GM19467 (cell line): Measurements from ENCODE around the gene PMPCA.

Experiments used
- ATAC-seq: cut with Tn5 transposase; IDR thresholded peaks from one replicate; pipeline ENCODE4 v1.9.1; 2021; ENCODE audit warnings: mild to moderate bottlenecking, moderate library complexity; ENCODE audit not compliant: unreplicated experiment

Gene PMPCA

DNA sequence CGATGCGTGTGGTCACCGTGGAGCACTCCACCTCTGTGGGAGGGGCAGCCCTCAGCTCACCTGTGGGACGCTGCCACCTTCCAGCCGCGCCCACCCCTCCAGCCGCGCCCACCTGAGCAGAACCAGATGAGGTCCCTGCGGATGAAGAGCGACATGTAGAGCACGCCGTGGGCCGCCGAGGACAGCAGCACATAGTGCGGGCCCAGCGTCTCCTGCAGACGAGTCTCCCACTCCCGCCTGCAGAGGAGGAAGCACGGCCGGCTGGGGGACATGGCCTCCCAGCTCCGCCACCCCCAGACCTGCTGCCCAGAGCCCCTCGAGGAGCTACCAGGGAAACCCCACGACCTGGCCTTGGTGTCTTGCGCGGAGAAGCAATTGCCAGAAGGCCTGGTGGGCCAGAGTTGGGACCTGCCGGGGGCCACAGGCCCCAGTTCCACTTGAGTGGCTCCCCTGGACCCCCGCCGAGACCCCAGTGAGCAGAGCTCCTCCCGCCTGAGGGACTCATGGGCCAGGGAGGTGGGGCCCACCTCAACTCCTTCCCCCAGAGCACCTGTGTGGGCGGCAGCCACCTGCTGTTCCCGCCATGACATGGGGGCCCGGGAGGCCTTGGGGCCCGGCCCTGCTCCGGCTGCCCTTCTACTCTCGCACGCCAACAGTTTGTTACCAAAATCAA lies 22.7 kb downstream of the PMPCA start:
- no peak for ATAC-seq

DNA sequence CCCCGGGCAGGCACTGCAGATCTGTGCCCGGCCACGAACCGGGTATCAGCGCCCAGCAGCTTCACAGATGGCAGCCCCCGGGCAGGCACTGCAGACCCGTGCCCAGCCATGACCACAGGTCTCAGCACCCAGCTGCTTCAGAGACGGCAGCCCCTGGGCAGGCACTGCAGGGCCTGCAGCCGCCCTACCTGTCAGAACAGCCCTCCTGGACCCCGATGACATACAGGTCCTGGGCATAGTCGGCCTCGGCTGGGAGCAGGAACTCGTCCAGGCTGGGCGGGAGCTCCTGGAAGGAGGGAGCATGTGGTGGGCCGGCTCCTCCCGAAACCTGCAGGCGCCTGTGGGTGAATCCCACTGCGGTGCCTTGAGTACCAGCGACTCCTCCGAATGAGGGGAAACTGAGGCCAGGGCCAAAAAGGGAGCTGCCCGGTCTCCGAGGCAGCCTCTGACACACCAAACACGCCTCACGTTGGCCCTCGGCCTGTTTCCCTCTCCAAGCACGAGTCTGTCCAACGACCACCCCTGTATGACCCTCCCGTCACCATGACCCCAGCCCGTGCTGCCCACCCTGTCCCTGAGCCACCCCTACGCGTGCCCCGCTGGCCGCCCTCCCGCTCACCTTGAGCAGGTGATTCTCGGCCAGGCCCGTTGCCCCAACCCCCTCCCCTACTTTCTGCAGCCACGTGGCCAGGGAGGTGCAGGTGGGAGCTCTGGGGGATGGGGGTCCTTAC lies 23.6 kb downstream of the PMPCA start:
- no peak for ATAC-seq

DNA sequence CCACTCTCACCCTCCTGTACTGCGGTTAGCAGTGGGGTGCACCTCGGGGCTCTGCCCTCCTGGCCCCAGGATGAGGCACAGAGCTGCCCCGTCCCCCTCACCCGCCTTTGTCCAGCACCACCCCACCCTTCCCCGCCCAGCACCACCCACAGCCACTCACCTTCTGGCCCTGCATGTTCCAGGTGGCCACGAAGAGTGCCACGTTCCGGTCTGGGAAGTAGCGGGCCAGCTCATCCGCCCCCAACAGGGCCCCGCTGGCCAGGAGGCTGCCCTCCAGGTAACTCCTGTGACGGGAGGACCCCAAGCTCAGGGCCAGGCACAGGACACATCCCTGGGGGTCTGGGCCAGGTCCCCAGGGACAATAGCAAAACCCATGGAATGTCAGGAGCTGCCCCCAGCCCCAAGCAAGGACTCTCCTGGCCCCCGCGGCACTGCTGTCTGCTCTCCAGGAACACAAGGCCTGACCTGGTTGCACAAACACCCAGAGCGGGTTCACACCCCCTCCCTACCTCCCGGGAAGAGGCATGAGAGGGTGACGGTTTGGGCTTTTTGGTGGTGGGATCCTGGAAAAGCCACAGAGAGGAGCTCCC lies 24.2 kb downstream of the PMPCA start:
- no peak for ATAC-seq

DNA sequence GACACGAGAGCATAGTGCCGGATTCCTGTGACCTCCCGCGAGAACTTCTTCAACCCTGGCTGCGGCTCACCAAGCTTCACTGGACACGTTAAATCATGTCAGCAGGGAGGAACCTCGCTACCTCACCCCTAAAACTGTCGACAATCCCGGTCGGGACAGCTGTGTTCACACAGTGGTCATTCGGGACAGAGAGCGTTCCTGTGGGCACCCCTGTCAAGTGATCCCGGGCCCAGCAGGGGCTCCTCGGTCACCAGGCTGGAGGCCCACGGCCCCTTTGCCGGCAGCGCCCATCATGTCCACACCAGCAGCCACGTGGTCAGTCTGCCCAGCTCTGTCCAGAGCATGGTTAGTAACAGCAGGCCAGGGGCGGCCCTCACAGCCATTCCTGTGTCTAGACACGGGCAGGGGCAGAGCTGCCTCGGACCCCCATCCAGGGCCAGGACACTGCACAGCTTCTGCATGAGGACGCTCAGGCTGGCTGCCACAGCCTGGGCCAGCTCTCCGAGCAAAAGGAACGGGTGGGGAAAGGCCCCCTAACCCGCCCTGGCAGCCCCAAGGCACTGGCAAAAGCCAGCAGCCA lies 25.7 kb downstream of the PMPCA start:
- no peak for ATAC-seq

DNA sequence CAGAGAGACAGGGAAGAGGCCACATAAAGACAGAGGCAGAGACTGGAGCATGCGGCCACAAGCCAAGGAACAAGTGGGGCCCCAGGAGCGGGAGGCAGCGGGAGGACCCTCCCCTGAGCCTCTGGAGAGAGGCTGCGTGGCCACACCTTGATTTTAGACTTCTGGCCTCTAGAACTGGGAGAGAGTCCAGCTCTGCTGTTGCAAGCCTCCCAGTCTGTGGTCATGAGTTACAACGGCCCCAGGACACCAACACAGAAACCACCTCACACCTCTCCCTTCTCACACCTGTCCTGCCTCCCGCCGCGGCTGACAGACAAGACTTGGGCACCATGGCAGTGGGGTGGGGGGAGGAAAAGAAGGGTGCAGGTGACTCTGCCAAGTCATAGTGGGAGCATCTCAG lies 27.0 kb downstream of the PMPCA start:
- ATAC-seq = no peak

DNA sequence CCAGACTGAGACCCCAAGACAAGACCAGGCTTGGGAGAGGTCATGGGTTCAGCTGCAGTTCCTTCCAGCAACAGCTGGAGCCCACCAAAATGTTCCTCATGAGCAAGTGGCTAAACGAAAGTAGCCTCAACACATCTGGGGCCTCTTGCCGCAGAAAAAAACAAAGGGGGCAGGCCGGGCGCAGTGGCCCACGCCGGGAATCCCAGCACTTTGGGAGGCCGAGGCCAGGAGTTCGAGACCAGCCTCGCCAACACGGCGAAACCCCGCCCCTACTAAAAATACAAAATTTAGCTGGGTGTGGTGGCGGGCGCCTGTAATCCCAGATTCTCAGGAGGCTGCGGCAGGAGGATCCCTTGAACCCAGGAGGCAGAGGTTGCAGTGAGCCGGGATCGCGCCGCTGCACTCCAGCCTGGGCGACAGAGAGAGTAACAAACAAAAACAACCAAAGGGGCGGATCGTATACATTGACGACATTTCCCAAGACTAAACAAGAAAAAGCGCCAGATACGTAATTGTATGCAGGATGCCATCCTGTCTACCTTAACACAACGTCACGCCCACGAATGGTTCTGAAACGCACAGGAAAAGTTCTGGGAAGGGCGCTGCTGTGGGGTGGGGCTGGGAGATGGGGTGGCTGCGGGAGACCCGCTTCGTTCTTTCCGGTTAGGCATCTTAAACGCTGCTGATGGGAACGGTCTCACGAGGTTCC lies 27.5 kb downstream of the PMPCA start:
- no peak for ATAC-seq

DNA sequence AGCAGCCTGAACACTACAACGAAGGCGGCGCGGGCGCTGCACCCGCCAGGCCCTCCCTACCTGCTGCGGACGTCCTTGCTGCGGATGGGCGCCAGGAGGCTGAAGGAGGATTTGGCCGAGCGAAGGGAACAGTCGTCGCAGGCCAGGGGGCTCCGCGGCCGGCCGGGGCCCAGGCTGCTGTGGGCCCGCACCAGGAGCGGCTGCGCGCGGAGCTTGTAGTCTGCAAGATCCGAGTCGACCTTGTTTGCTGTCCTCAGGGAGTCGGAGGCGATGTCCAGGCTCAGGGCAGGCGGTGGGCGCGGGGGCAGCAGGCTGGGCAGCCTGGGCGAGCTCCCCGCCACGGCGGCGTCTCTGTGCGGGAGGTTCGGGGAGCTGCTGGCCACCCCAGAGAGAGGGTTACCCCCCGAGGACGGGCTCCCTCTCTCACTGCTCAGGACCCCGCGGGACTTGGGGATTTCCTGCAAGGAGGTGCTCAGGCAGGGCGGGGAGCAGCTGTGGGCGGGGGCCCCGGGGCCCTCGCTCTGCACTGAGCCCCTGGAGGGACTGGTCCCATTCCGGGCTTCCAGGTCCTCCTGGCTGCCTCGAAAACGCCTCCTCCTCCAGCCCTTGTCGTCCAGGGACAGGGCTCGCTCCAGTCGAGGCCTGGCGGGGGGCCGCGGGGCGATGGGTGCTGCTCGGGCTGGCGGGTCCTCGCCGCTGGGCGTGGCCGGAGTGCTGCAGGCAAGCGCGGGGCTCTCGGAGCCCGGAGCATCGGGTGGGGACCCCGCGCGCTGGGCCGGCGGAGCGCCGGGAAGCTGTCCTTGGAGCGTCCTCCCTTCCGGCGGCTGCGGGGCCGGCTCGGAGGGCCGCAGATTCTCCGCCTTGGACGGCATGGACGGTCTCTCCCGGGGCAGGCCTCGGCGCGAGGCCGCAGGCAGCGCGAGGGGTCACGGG lies 28.4 kb downstream of the PMPCA start:
- ATAC-seq = peak; percentile 39

DNA sequence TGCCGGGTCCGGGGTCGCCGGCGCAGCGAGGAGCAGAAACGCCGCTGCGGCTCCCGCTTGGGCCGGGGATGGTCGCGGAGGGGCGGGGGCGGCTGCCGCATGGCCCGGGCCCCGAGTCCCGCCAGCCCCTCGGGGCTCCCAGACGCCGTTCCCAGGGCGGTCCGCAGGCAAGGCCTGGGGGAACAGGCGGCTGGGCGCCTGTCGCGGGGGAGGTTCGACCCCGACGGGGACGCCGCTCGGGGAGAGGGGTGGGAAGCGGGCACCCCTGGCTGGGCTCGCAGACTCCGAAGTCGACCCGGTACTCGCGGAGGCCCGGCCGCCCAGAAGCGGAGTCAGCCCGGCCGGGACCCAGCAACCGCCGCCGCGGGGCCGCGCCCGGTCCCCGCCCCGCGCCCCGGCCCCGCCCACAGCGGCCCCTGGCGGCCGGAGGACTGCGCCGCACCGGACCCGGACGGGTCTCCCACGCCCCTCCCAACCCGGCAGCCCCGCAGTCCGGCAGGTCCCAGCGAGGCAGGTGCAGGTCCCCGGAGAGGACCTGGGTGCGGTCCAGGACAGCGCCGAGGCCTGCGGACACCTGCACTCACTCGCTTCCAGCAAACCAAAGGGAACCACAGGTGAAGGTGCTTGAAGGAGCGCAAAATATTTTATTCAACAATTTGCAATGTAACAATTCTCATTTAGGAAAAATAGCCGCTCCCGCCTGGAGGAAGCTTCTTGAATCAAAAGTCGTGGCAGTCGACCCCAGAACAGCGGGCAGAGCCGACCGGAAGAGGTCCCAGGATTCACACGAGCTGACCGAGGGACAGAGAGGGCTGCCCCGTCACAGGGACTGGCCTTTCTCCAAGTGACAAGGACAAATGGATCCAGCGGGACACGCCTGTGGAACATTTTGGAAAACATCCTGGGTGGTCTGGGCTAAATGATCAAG lies 29.3 kb downstream of the PMPCA start, which contains the start of gene INPP5E:
Gene INPP5E, minus strand, starts transcription at position 365 of the 928 bp plus-strand sequence. CDS start 426 bp downstream, outside the sequence.
- peak; percentile 56 for ATAC-seq

DNA sequence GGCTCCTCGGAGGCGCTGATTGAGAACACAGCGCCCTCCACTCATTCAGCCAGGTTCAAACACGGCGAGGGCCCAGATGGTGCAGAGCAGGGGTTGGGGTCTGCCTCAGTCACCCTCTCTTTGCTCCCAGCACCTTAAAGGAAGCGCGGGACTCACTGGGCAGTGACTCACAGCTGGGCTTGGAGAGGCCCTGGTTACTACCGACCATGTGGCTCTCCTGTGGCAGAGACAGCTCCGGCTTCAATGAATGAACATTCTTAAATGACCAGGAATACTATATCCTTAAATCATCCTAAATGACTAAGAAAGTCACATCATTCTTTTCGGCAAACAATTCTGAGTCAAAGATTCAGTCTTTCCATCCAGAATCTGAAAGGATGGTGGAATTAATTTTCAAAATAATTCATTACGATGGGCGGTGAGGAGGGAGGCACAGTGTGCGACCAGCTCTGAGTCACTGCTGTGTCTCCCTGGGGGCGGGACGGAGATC lies 30.8 kb downstream of the PMPCA start:
- ATAC-seq = no peak

DNA sequence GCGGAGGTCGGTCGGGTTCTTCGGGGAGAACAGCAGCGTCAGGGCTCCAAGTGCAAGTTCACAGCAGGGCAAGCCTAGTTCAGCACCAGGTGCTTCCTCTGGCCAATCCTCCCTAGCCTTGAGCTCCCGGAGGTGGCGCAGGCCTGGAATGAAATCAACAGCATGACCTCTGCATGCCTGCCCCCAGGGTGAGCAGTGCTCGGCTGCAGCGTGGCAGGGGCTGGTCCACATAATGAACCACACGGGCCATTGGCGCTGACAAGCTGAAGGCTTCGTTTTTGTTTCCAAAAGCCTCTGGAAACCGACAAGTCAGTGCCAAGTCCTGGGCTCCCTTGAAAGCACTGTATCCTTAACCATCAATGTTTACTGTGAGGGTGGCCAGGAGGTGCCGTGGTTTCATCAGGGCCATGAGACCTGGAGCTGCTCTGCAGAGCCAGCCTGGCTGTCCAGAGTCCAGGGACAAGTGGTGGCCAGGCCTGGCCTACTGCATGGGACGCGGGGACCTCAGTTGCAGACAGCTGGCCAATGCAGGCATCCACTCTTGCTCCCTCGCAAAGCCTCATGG lies 31.3 kb downstream of the PMPCA start:
- ATAC-seq = no peak

DNA sequence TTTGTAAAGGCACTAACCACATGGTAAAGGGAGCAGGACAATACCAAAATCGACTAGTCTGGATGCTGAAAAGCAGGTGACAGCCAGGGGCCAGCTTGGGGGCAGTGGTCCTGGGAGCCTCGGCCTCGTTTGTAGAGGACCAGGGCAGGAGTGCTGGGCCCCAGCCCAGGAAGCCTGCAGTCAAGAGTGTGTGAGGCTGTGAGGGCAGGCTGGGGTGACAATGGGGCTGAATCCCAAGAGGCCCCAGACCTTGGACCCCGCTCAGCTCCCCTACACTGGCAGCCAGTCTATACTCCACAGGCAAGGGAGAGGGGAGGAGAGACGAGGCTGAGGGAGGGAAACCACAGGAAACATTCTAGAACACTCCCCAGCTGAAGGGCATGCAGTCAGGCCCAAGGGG lies 31.8 kb downstream of the PMPCA start:
- no peak for ATAC-seq

DNA sequence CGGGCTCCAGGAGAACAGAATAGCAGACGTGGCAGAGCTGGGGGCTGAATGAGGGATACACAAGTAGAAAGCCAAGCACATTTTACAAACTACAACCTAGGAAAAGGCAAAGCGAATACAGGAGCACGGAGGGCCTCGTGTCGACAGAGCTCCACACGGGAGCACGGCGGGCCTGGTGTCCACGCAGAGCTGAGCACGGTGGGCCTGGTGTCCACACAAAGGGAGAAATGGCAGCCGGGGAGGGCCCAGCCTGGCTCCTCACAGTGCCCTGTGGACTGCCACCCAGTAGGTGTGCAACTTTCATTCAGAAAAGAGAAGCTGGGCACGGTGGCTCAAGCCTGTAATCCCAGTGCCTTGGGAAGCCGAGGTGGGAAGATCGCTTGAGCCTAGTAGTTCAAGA lies 32.6 kb downstream of the PMPCA start:
- ATAC-seq = no peak

DNA sequence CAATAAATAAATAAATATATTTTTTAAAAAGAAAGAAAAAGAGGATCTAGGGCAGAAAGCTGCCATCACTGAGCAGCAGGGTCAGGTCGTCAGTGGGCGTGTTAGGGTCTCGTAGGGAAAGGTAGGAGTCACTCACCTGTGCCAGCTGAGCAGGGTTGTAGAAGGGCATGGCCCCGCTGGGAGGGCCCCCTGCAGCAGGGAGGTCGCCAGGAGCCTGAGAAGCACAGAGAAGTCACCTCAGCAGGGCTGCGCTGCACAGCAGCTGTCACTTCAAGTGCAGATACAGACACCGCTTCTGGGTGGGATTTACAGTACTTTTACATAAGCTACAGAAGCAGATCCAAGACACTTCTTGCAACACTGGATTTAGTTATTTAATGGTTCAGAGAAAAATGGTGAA lies 33.2 kb downstream of the PMPCA start:
- ATAC-seq = no peak

DNA sequence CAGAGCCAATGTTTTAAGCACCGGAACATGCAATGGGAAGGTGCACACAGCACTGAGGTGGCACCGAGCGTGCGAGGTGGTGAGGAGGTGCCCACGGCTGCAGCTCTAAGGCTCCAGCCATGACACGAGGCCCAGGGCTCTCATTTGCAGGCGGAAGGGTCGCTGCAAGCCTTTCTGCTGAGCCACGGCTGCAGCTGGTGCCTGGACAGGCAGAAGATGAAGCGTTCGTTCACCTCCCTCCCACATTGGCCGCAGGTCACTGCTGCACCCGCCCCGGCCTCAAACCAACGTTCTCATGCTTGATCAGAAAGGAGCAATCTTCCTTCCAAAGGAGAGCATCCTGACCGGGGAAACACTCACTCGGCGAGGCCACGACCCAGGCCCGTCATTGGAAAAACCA lies 33.6 kb downstream of the PMPCA start:
- ATAC-seq = no peak

DNA sequence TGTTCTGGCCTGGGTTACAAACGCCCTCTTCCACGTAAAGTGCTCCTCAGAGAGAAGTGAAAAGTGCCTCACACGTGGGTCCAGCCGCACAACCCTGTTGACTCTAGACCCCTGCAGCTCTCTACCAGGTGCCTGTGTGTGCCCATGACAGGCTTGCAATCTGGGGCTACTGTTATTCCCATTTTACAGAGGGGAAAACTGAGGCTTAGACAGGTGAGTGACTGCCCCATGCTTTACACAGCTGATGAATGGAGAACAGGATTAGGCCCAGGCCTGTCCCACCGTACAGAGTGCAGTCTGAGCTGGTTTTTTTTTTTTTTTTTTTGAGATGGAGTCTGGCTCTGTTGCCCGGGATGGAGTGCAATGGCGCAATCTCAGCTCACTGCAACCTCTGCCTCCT lies 35.3 kb downstream of the PMPCA start:
- ATAC-seq = no peak

DNA sequence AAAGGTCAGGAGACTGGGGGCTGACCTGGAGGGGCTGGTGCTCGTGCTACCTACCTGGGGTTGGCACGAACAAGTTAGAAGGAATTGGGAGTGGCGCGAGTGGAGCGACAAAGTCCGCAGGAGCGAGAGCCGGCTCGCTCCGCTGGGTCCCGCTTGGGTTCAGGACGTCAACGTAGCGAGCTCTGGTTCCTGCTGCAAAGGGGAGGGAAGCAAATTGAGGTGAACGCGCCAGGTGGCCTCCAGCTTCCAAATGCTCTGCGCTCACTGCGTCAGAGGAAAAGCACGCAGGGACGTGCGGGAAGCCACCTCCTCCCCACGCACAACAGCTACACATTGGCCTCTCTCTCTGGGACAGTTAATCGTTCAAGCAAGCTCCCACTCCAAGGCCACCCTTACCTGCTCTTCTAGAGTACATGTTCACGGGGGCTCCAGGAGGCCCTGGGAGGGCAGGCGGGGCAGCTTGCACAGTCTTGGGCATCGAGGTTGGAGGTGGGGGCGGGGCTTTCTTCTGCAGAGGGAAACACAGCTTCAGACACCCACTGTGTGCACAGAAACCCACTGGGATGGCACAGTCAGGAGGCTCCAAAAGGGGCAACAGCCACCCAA lies 36.8 kb downstream of the PMPCA start:
- no peak for ATAC-seq

DNA sequence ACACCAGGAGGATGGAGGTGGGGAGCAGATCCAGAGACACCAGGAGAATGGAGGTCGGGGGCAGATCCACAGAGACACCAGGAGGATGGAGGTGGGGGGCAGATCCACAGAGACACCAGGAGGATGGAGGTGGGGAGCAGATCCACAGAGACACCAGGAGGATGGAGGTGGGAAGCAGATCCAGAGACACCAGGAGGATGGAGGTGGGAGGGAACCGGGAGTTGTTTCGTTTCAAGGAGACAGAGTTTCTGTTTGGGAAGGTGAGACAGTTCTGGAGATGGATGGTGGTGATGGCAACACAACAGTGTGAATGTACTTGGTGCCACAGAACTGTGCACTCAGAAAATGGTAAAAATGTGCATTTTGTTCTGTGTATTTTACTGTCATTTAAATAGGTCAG lies 38.2 kb downstream of the PMPCA start:
- no peak for ATAC-seq

DNA sequence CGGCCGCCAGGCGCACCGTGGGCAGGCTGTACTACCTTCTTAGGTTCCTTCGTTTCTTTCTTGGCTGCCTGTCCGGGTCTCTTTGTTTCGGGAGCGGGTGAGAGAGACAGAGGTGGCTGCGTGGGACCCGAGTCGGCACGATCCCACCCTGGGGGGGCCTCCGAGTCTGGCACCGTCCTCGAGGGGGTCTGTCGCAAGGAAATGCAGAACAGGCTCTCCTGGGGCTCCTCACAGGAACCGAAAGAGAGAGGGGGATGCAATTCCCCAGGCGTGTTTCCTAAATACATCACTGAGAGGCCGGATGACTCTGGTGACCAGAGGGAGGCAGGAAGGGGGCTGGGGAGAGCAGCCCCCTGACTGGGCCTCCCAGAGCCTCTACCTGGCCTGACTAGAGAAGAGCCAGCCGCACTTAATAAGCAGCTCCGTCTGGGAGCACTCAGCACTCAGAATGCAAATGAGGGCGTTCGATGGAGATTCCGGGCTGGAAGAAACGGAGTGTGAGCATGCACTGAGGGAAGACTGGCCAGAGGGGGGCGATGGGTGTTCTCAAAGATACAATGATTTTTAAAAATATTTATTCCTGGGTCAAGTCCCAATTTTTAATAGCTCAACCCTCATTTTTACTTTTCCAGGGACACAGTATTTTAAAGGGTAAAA lies 40.9 kb downstream of the PMPCA start:
- no peak for ATAC-seq
